WTC11 (cell line): ENCODE data around the gene TWF2. TPM values are rescaled to one million over a fixed set of nuclear protein-coding genes. Genes with fewer than 3 reads are reported as not detected.

ENCODE experiments used
- ATAC-seq: fragments of 200-7000 bp; cut with Tn5 transposase; 2 replicates; pipeline ENCODE4 v1.10.0; 2021; ENCODE audit warnings: mild to moderate bottlenecking, moderate library complexity
- CTCF ChIA-PET: fragments of 300-600 bp; sonication (Branson Sonifier 250); formaldehyde crosslinking; loops from one replicate; lab custom pipeline; 2021; ENCODE audit warnings: antibody characterized with exemption; lab: Charles Lee
- POLR2A ChIA-PET: fragments of 350-600 bp; sonication (Branson Sonifier 250); formaldehyde crosslinking; loops from one replicate; lab custom pipeline; 2021; ENCODE audit warnings: antibody characterized with exemption; lab: Charles Lee
- DNase-seq: peaks from one replicate; pipeline ENCODE4 v3.0.0; 2021; ENCODE audit warnings: low spot score
- H3K27ac Mint-ChIP-seq: 2 replicates; pipeline ENCODE4 v1.8.0; 2021; ENCODE audit warnings: mixed read lengths
- H3K27me3 Mint-ChIP-seq: 2 replicates; pipeline ENCODE4 v1.8.0; 2021; ENCODE audit warnings: low read depth, mild to moderate bottlenecking, moderate library complexity, mixed read lengths
- H3K36me3 Mint-ChIP-seq: 2 replicates; pipeline ENCODE4 v1.8.0; 2021; ENCODE audit warnings: mixed read lengths
- H3K4me1 Mint-ChIP-seq: 2 replicates; pipeline ENCODE4 v1.8.0; 2022; ENCODE audit warnings: mixed read lengths
- H3K4me3 Mint-ChIP-seq: 2 replicates; pipeline ENCODE4 v1.8.0; 2021; ENCODE audit warnings: mild to moderate bottlenecking, moderate library complexity, mixed read lengths
- H3K9me3 Mint-ChIP-seq: 2 replicates; pipeline ENCODE4 v1.8.0; 2021; ENCODE audit warnings: mixed read lengths
- AR ChIP-seq: fragments of 250-450 bp; sonication (Bioruptor Pico); IDR thresholded peaks from 2 replicates; pipeline ENCODE4 v1.9.0; 2021; ENCODE audit warnings: mild to moderate bottlenecking
- ATF3 ChIP-seq: sonication (generic); formaldehyde crosslinking; conservative IDR thresholded peaks from 2 replicates; pipeline ENCODE4 v1.8.1; 2022; ENCODE audit warnings: mild to moderate bottlenecking, missing genetic modification reagents
- CBFB ChIP-seq: sonication (generic); formaldehyde crosslinking; IDR thresholded peaks from 2 replicates; pipeline ENCODE4 v1.8.1; 2022; ENCODE audit warnings: mild to moderate bottlenecking, low read depth, missing genetic modification reagents
- ETV6 ChIP-seq: sonication (generic); formaldehyde crosslinking; IDR thresholded peaks from 2 replicates; pipeline ENCODE4 v1.8.1; 2022; ENCODE audit warnings: mild to moderate bottlenecking, missing genetic modification reagents
- FOXK1 ChIP-seq: sonication (generic); formaldehyde crosslinking; IDR thresholded peaks from 2 replicates; pipeline ENCODE4 v1.8.0; 2022; ENCODE audit warnings: mild to moderate bottlenecking, moderate library complexity, missing genetic modification reagents
- FOXP1 ChIP-seq: sonication (generic); formaldehyde crosslinking; IDR thresholded peaks from 2 replicates; pipeline ENCODE4 v1.8.0; 2022; ENCODE audit warnings: missing genetic modification reagents, mild to moderate bottlenecking, moderate library complexity, borderline replicate concordance
- HMGXB4 ChIP-seq: sonication (generic); formaldehyde crosslinking; IDR thresholded peaks from 2 replicates; pipeline ENCODE4 v1.8.1; 2023; ENCODE audit warnings: mild to moderate bottlenecking, moderate library complexity, missing genetic modification reagents
- JAZF1 ChIP-seq: fragments of 250-450 bp; sonication (Bioruptor Pico); IDR thresholded peaks from 2 replicates; pipeline ENCODE4 v1.9.0; 2021; ENCODE audit warnings: moderate library complexity, mild to moderate bottlenecking, inconsistent platforms
- KAT7 ChIP-seq: sonication (generic); formaldehyde crosslinking; IDR thresholded peaks from 2 replicates; pipeline ENCODE4 v1.8.1; 2023; ENCODE audit warnings: missing genetic modification reagents, mild to moderate bottlenecking, borderline replicate concordance
- OVOL2 ChIP-seq: fragments of 250-450 bp; sonication (Bioruptor Pico); IDR thresholded peaks from 2 replicates; pipeline ENCODE4 v1.9.0; 2021; ENCODE audit warnings: mild to moderate bottlenecking, borderline replicate concordance
- PRRX2 ChIP-seq: fragments of 250-450 bp; sonication (Bioruptor Pico); IDR thresholded peaks from 2 replicates; pipeline ENCODE4 v1.8.0; 2021; ENCODE audit warnings: mild to moderate bottlenecking
- SOX15 ChIP-seq: fragments of 250-450 bp; sonication (Bioruptor Pico); IDR thresholded peaks from 2 replicates; pipeline ENCODE4 v1.9.0; 2021; ENCODE audit warnings: mild to moderate bottlenecking
- ZBTB21 ChIP-seq: sonication (generic); formaldehyde crosslinking; IDR thresholded peaks from 2 replicates; pipeline ENCODE4 v1.8.1; 2023; ENCODE audit warnings: mild to moderate bottlenecking, missing genetic modification reagents, borderline replicate concordance
- ZNF121 ChIP-seq: sonication (generic); formaldehyde crosslinking; IDR thresholded peaks from 2 replicates; pipeline ENCODE4 v1.8.0; 2023; ENCODE audit warnings: missing genetic modification reagents
- ZNF138 ChIP-seq: sonication (generic); formaldehyde crosslinking; conservative IDR thresholded peaks from 2 replicates; pipeline ENCODE4 v1.8.1; 2022; ENCODE audit warnings: mild to moderate bottlenecking, moderate library complexity, missing genetic modification reagents
- total RNA-seq: library from RNA; stranded (reverse); gene quantifications from 3 replicates; pipeline ENCODE4 v1.2.3, GENCODE V29; 2021
- TF ChIP-seq, protein P1 (sequence below): sonication (generic); formaldehyde crosslinking; IDR thresholded peaks from 2 replicates; pipeline ENCODE4 v1.8.1; 2023; ENCODE audit warnings: mild to moderate bottlenecking, missing genetic modification reagents, moderate library complexity
- TF ChIP-seq, protein P2 (sequence below): fragments of 250-450 bp; sonication (Bioruptor Pico); IDR thresholded peaks from 2 replicates; pipeline ENCODE4 v2.1.2; 2022; ENCODE audit warnings: mild to moderate bottlenecking, moderate library complexity
- TF ChIP-seq, protein P3 (sequence below): fragments of 250-450 bp; sonication (Bioruptor Pico); IDR thresholded peaks from 2 replicates; pipeline ENCODE4 v1.9.0; 2021; ENCODE audit warnings: mild to moderate bottlenecking
- TF ChIP-seq, protein P4 (sequence below): sonication (generic); formaldehyde crosslinking; IDR thresholded peaks from 2 replicates; pipeline ENCODE4 v1.8.1; 2023; ENCODE audit warnings: mild to moderate bottlenecking, missing genetic modification reagents, borderline replicate concordance

The TWF2 gene
- total RNA-seq, 1 experiment from 2014 or later = 71.1 TPM

- Mint-ChIP-seq H3K36me3 (no peaks in the 10 kb centered on the region), H3K4me3 (no peak overlapping the region)
- POLR2A ChIA-PET = no interaction called here
- ATAC-seq = no peak
- no peak for TF ChIP-seq PRRX2 (CRISPR knock-in tag)
- TF ChIP-seq HMGXB4 (CRISPR knock-in tag) = no peak
- no peak for TF ChIP-seq ATF3 (CRISPR knock-in tag)
- TF ChIP-seq, protein P1, sequence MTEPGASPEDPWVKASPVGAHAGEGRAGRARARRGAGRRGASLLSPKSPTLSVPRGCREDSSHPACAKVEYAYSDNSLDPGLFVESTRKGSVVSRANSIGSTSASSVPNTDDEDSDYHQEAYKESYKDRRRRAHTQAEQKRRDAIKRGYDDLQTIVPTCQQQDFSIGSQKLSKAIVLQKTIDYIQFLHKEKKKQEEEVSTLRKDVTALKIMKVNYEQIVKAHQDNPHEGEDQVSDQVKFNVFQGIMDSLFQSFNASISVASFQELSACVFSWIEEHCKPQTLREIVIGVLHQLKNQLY (CRISPR knock-in tag) = no peak
- TF ChIP-seq CBFB (CRISPR knock-in tag) = no peak
- no peak for TF ChIP-seq FOXK1 (CRISPR knock-in tag)
- no peak for TF ChIP-seq ZBTB21 (CRISPR knock-in tag)
- TF ChIP-seq, protein P2, sequence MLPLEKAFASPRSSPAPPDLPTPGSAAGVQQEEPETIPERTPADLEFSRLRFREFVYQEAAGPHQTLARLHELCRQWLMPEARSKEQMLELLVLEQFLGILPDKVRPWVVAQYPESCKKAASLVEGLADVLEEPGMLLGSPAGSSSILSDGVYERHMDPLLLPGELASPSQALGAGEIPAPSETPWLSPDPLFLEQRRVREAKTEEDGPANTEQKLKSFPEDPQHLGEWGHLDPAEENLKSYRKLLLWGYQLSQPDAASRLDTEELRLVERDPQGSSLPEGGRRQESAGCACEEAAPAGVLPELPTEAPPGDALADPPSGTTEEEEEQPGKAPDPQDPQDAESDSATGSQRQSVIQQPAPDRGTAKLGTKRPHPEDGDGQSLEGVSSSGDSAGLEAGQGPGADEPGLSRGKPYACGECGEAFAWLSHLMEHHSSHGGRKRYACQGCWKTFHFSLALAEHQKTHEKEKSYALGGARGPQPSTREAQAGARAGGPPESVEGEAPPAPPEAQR (CRISPR knock-in tag) = no peak
- no peak for TF ChIP-seq SOX15
- no peak for TF ChIP-seq OVOL2
- no peak for TF ChIP-seq KAT7 (CRISPR knock-in tag)
- TF ChIP-seq JAZF1 (CRISPR knock-in tag) = no peak
- TF ChIP-seq ZNF121 (CRISPR knock-in tag) = no peak
- no peak for TF ChIP-seq FOXP1 (CRISPR knock-in tag)
- TF ChIP-seq, protein P3, sequence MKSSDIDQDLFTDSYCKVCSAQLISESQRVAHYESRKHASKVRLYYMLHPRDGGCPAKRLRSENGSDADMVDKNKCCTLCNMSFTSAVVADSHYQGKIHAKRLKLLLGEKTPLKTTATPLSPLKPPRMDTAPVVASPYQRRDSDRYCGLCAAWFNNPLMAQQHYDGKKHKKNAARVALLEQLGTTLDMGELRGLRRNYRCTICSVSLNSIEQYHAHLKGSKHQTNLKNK (CRISPR knock-in tag) = no peak
- TF ChIP-seq, protein P4, sequence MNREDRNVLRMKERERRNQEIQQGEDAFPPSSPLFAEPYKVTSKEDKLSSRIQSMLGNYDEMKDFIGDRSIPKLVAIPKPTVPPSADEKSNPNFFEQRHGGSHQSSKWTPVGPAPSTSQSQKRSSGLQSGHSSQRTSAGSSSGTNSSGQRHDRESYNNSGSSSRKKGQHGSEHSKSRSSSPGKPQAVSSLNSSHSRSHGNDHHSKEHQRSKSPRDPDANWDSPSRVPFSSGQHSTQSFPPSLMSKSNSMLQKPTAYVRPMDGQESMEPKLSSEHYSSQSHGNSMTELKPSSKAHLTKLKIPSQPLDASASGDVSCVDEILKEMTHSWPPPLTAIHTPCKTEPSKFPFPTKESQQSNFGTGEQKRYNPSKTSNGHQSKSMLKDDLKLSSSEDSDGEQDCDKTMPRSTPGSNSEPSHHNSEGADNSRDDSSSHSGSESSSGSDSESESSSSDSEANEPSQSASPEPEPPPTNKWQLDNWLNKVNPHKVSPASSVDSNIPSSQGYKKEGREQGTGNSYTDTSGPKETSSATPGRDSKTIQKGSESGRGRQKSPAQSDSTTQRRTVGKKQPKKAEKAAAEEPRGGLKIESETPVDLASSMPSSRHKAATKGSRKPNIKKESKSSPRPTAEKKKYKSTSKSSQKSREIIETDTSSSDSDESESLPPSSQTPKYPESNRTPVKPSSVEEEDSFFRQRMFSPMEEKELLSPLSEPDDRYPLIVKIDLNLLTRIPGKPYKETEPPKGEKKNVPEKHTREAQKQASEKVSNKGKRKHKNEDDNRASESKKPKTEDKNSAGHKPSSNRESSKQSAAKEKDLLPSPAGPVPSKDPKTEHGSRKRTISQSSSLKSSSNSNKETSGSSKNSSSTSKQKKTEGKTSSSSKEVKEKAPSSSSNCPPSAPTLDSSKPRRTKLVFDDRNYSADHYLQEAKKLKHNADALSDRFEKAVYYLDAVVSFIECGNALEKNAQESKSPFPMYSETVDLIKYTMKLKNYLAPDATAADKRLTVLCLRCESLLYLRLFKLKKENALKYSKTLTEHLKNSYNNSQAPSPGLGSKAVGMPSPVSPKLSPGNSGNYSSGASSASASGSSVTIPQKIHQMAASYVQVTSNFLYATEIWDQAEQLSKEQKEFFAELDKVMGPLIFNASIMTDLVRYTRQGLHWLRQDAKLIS = no peak
- no peak for TF ChIP-seq AR (CRISPR knock-in tag)
- TF ChIP-seq ETV6 (CRISPR knock-in tag) = no peak
- no peak for TF ChIP-seq ZNF138 (CRISPR knock-in tag)
- TF ChIP-seq, all 79 proteins: peak for 0
- no peak overlapping the region for H3K27ac Mint-ChIP-seq
- CTCF ChIA-PET = no interaction called here
- no peaks in the 10 kb centered on the region for H3K9me3 Mint-ChIP-seq
- peaks cover 5% of the 10 kb centered on the region for H3K4me1 Mint-ChIP-seq
- H3K27me3 Mint-ChIP-seq = peaks cover 11% of the 10 kb centered on the region
- DNase-seq = no peak
These were observed 45.9 kb downstream of the TWF2 start for GRCh38 chr3:52193065-52193464.
